Mesodermal cell (in vitro differentiated cells): Measurements from ENCODE around the gene H1-8.

Experiments used
- H3K27ac ChIP-seq: 2 replicates; pipeline ENCODE4 v1.7.0; 2013; ENCODE audit warnings: mild to moderate bottlenecking, low read depth, low read length, moderate library complexity; ENCODE audit not compliant: severe bottlenecking
- H3K36me3 ChIP-seq: 2 replicates; pipeline ENCODE4 v1.7.1; 2013; ENCODE audit warnings: mild to moderate bottlenecking, low read length, moderate library complexity; ENCODE audit not compliant: control insufficient read depth, insufficient read depth
- H3K4me1 ChIP-seq: one replicate; pipeline ENCODE4 v1.7.1; 2013; ENCODE audit warnings: mild to moderate bottlenecking, low read length; ENCODE audit not compliant: insufficient read depth, control insufficient read depth, poor library complexity, severe bottlenecking
- H3K4me3 ChIP-seq: 2 replicates; pipeline ENCODE4 v1.7.0; 2013; ENCODE audit warnings: low read length, control low read depth, mild to moderate bottlenecking; ENCODE audit not compliant: insufficient read depth, poor library complexity, severe bottlenecking; ENCODE audit errors: extremely low read depth
- H3K9me3 ChIP-seq: 2 replicates; pipeline ENCODE4 v1.7.1; 2013; ENCODE audit warnings: mild to moderate bottlenecking, low read length, moderate library complexity; ENCODE audit not compliant: control insufficient read depth
- WGBS, 2 experiments: methylation state at CpG; one replicate each; pipeline ENCODE4 v1.1.5; 2013; ENCODE audit warnings: missing lambda C conversion rate in 2 of 2; ENCODE audit not compliant: insufficient coverage in 2 of 2; 5-methylcytosine and 5-hydroxymethylcytosine counted together

The H1-8 gene

DNA sequence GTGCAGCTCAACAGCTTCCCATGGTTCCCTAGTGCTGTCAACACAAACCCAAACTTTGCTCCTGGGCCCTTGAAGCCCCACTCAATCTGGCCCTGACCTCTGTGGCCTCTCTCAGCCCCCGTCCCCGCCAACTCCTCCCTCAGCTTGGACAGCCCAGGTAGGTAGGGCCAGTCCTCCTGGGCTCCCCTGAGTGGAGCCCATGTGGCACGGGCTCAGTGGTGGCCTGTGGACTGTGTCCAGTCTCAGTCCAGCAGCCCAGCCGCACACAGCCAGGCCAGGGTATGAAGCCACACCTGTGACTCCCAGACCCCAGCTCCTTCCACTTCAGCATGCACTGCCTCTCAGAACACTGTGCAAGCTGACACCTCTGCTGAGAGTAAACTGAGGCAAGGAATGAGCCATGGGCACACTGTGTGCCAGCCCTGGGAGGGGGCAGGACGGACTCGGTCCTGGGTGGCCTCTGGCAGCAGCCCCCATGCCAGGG lies 52.0 kb downstream of the H1-8 start:
- Histone ChIP-seq H3K27ac (peak overlapping the region; percentile 93), H3K4me1 (peaks cover 89% of the 10 kb centered on the region)
- 89 to 100% methylated on average over 4 to 6 of the region's 6 CpGs for WGBS, 2 experiments

DNA sequence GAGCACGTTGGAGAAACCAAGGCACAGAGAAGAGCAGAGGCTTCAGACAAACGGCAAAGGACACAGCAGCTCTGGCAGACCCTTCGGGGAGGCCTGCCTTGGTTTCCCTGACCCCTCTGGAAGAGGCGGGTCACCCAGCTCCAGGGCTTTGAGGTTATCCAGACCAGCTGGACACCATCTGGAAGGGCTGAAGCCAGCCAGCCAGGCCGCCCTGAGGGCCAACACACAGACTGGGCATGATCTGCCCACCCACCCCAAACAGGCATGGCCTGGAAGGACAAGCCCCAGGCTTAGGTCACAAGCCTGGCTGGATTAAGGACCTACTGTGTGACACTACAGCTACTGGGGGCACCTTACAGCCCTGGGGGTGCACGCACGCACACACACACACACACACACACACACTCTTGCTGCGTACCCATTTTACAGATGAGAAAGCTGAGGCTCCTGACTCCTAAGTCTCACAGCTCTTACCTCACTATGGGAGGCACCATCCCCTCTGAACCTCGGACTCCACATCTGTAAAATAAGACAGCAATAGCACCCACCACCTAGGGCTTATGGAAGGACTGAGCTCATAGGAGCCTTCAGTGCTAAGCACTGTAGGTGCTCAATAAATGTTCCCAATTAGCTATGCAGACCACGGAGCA lies 52.7 kb downstream of the H1-8 start:
- Histone ChIP-seq H3K27ac (peak overlapping the region; percentile 93), H3K4me1 (peaks cover 89% of the 10 kb centered on the region), H3K4me3 (no peak overlapping the region), H3K9me3 (no peaks in the 10 kb centered on the region), H3K36me3 (peaks cover 35% of the 10 kb centered on the region)
- WGBS, 2 experiments = 80 to 92% methylated on average over 7 to 9 of the region's 10 CpGs

More for the DNA sequence above, 52.0 kb downstream of the H1-8 start:
- H3K9me3 ChIP-seq = no peaks in the 10 kb centered on the region
- H3K36me3 ChIP-seq = peaks cover 40% of the 10 kb centered on the region
- H3K4me3 ChIP-seq = no peak overlapping the region

DNA sequence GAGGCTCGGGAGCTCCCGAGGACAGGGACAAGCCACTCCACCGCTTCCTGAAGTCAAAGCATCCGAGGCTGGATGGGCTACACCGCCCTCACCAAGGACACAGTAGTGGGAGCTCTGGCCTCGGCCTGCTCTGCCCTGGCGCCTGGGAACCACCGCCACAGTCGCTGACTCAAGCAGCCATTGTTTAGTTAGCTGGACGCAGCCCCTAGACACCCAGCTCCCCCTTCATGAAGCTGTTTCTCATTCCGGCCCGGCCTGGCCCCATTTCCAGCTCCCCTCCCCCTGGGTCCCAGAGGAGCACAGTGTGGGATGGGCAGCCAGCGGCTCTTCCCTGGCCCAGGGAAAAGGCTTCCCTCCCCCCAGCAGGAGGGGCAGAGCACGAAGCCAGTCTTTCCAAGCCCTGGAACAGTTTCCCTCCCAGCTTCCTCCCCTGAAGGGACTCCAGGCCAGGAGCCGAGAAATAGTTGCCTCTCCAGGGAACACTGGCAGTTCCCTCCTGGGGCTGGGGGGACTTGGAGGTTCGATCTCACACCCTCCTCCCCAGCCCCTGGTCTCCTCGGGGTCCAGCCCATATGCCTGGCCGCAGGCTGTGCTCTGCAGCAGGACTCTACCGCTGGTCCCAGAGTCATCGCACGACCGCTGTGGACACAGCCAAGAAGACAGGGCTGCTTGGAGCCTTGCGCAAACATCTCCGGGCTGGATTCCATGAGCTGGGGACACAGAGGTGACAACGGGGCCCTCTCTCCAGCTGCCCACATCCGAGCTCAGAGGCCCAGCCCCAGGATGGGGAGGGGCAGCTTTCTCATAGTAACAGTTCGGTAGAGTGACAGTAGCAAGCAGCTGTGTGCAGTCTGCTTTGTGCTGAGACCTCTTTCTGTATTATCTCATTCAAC lies 53.5 kb downstream of the H1-8 start:
- Histone ChIP-seq H3K36me3 (peaks cover 33% of the 10 kb centered on the region), H3K4me1 (peaks cover 92% of the 10 kb centered on the region), H3K27ac (peak overlapping the region; percentile 93), H3K4me3 (peak overlapping the region; percentile 3), H3K9me3 (no peaks in the 10 kb centered on the region)
- 42 to 54% methylated on average over 23 to 24 of the region's 27 CpGs for WGBS, 2 experiments

DNA sequence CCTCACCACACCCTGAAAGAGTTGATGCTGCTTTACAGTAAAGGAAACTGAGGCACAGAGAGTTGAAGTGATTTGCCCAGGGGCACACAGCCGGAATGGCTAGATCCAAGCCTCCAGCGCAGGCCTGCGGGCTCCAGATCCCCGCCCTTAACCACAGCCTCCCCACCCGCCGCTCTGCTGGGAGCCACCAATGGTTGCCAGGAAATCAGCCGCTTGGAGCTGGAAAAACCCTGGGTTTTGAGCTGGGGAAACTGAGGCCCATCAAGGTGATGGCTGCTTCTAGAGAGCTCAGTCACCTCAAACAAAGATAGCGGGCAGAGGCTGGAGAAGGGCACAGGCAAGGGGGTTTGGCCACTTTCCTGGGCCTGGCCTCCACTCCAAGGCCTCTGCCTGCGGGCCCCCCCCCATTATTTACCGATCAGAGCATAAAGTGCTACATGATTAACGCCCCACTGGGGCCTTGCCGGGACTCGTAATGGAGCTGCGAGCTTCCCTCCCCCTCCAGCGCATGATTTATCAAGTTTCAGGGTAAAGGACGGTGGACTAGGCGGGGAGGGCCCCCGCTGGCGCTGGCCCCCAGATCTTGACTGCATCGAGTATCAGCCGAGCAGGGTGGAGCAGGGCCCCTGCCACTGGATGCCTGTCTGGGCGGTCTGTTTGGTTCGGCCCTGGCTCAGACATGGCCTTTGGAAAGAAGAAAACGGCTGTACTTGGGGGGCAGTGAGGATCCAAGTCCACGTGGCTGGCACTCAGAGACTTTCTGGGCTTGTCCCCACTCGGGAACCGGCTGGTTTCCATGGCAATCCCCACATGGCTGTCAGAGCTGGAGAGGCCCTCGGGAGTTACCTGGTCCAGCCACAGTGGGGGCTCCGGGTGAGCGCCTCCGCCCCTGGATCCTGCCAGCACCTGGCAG lies 54.4 kb downstream of the H1-8 start:
- Histone ChIP-seq H3K4me3 (peak overlapping the region; percentile 1), H3K27ac (peak overlapping the region; percentile 93), H3K36me3 (peaks cover 35% of the 10 kb centered on the region), H3K4me1 (peaks cover 92% of the 10 kb centered on the region), H3K9me3 (no peaks in the 10 kb centered on the region)
- WGBS, 2 experiments = 63 to 67% methylated on average over 27 to 28 of the region's 31 CpGs

DNA sequence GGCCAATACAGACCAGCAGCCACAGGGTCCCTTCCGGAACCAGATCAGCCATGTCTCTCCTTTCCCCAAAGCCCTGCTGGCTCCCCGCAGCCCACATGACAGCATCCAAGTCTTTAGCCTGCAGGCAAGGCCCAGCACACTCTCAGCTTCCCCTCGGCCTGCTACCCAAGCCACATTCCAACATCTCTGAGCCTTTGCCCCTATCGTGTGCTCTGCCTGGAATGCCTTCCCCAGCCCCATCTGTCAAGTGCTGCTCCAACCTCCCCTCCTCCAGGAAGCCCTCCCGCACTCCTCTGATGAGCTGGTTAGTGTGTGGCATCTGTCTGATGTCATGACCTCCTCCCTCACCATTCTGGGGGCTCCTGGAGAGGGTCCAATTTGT lies 55.0 kb downstream of the H1-8 start:
- Histone ChIP-seq H3K36me3 (peaks cover 40% of the 10 kb centered on the region), H3K9me3 (no peaks in the 10 kb centered on the region), H3K4me1 (peaks cover 92% of the 10 kb centered on the region), H3K27ac (peak overlapping the region; percentile 93), H3K4me3 (no peak overlapping the region)
- 33% methylated on average over 4 of the region's 5 CpGs; no CpG with 5 or more reads in 1 of the 2 experiments for WGBS, 2 experiments

DNA sequence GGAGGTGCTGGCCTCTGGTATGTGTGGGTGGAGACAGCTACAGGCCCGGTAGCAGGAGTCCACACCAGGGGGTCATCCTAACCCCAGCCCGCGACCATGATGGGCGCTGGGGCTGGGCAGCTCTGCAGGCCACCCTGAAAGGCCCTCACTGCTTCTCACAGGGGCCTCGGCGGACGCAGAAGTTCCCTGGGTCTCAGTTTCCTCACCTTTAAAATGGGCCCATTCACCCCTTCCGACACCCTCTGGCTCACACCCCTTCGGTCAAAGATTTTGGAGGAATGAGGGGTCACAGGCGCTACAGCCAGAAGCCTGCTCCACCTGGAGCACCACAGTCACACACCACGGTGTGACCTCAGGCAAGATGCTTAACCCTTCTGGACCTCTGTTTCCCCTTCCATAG lies 55.5 kb downstream of the H1-8 start:
- Histone ChIP-seq H3K4me3 (no peak overlapping the region), H3K4me1 (peaks cover 91% of the 10 kb centered on the region), H3K36me3 (peaks cover 41% of the 10 kb centered on the region), H3K9me3 (no peaks in the 10 kb centered on the region), H3K27ac (peak overlapping the region; percentile 93)
- WGBS, 2 experiments = 80 to 88% methylated on average over 10 to 11 of the region's 11 CpGs

DNA sequence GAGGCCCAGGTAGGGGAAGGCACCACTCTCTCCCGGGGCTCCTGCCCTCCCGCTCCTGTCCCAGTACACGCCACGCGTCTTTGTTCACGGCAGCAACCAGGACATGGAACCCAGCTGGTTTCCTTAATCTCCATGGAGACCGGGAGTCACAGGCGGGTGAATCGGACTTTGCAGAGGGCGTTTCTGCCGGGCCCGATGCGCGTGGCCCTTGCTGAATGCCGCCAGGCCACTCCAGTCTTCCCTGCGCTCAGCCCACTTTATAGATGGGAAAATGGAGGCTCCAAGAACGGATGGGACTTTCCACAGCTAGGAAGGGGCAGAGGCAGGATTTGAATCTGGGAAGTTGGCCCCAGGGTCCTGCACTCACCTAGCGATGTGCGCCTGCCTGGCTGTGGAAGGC lies 56.1 kb downstream of the H1-8 start:
- Histone ChIP-seq H3K4me1 (peaks cover 89% of the 10 kb centered on the region), H3K27ac (peak overlapping the region; percentile 93), H3K9me3 (no peaks in the 10 kb centered on the region), H3K36me3 (peaks cover 46% of the 10 kb centered on the region), H3K4me3 (peak overlapping the region; percentile 1)
- WGBS, 2 experiments = 86 to 89% methylated on average over 15 to 19 of the region's 19 CpGs

DNA sequence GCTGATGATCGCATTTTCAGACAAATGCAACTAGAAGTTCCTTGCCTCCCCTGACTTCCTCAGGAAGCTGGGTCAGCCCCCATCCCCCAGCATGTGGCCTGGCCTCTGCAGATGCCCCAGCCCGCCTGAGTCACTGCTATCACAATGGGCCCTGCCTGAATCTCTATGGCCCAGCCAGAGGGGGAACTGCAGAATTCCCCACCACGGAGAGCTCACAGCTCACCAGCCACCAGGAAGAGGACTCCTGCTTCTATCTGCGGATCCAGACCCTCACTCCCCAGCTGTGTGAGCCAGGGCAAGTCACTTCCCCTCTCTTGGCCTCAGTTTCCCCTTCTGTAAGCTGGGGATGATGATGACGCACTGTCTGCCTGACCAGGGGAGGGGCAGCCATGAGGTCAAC lies 56.6 kb downstream of the H1-8 start:
- peaks cover 51% of the 10 kb centered on the region for H3K36me3 ChIP-seq
- H3K9me3 ChIP-seq = no peaks in the 10 kb centered on the region
- H3K4me1 ChIP-seq = peaks cover 84% of the 10 kb centered on the region
- WGBS, 2 experiments = 24% methylated on average over 4 to 5 of the region's 5 CpGs
- peak overlapping the region; percentile 93 for H3K27ac ChIP-seq
- H3K4me3 ChIP-seq = peak overlapping the region; percentile 12

DNA sequence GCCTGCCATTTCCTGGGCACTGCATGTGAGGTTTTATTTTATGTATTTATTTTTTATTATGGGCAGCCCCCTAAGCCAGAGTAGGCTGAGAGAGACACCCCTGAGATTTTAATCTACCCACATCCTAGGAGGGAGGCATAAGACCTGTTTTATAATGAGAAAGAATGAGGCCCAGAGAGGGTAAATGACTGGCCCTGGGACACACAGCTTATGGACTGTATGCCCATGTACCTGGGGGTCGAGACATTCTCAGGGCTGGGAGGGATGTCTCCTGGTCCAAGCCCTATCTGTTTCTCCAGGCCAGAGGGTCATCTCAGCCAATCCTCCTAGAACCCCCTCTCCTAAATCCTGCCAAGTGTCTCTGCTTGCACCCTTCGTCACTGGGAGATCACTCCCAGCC lies 57.4 kb downstream of the H1-8 start:
- Histone ChIP-seq H3K9me3 (no peaks in the 10 kb centered on the region), H3K4me1 (peaks cover 80% of the 10 kb centered on the region), H3K4me3 (no peak overlapping the region), H3K27ac (peak overlapping the region; percentile 93), H3K36me3 (peaks cover 49% of the 10 kb centered on the region)
- 86 to 94% methylated on average over 1 to 2 of the region's 2 CpGs for whole genome bisulfite sequencing, 2 experiments
